ENCODE data around the gene ADAMTS19. TPM values are rescaled to one million over a fixed set of nuclear protein-coding genes. Genes with fewer than 3 reads are reported as not detected.
A peak's percentile ranks its signal among the peaks of the same experiment; 100 is the strongest.

The ADAMTS19 gene
- total RNA-seq, 1 donor from 2014 or later: 0.12 TPM

GRCh38 chr5:129454461-129454860, 5.6 kb upstream of the ADAMTS19 start:
- Mint-ChIP-seq H3K9me3 (ENCODE audit: low read depth) (peaks cover 7% of the 10 kb centered on the region), H3K4me3 (ENCODE audit: unreplicated experiment) (no peak overlapping the region), H3K36me3 (ENCODE audit: low read depth) (no peaks in the 10 kb centered on the region), H3K4me1 (ENCODE audit: low read depth) (peaks cover under 1% of the 10 kb centered on the region), H3K27ac (ENCODE audit: unreplicated experiment) (no peak overlapping the region), H3K27me3 (ENCODE audit: low read depth) (peaks cover 22% of the 10 kb centered on the region)
- no peak for DNase-seq (ENCODE audit: low spot score)
- no peak for TF ChIP-seq CTCF (IDR thresholded peaks at IDR 0.05)

GRCh38 chr5:129459450-129459776, 685 bp upstream of the ADAMTS19 start:
- Mint-ChIP-seq H3K36me3 (ENCODE audit: low read depth) (no peaks in the 10 kb centered on the region), H3K27me3 (ENCODE audit: low read depth) (peaks cover 43% of the 10 kb centered on the region), H3K27ac (ENCODE audit: unreplicated experiment) (no peak overlapping the region), H3K4me3 (ENCODE audit: unreplicated experiment) (peak overlapping the region; percentile 72), H3K9me3 (ENCODE audit: low read depth) (peaks cover 1% of the 10 kb centered on the region), H3K4me1 (ENCODE audit: low read depth) (peaks cover 16% of the 10 kb centered on the region)
- TF ChIP-seq CTCF (IDR thresholded peaks at IDR 0.05): no peak
- DNase-seq (ENCODE audit: low spot score): no peak

GRCh38 chr5:129460672-129460935, 506 bp downstream of the ADAMTS19 start:
- Mint-ChIP-seq H3K27ac (ENCODE audit: unreplicated experiment) (no peak overlapping the region), H3K9me3 (ENCODE audit: low read depth) (no peaks in the 10 kb centered on the region), H3K36me3 (ENCODE audit: low read depth) (no peaks in the 10 kb centered on the region), H3K27me3 (ENCODE audit: low read depth) (peaks cover 43% of the 10 kb centered on the region), H3K4me3 (ENCODE audit: unreplicated experiment) (peak overlapping the region; percentile 80), H3K4me1 (ENCODE audit: low read depth) (peaks cover 16% of the 10 kb centered on the region)
- TF ChIP-seq CTCF (IDR thresholded peaks at IDR 0.05): no peak
- no peak for DNase-seq (ENCODE audit: low spot score)

GRCh38 chr5:129460936-129461710, 1.0 kb downstream of the ADAMTS19 start:
- peaks cover 16% of the 10 kb centered on the region for H3K4me1 Mint-ChIP-seq (ENCODE audit: low read depth)
- H3K27ac Mint-ChIP-seq (ENCODE audit: unreplicated experiment): no peak overlapping the region
- H3K27me3 Mint-ChIP-seq (ENCODE audit: low read depth): peaks cover 45% of the 10 kb centered on the region
- no peak for DNase-seq (ENCODE audit: low spot score)
- H3K36me3 Mint-ChIP-seq (ENCODE audit: low read depth): no peaks in the 10 kb centered on the region
- TF ChIP-seq CTCF (IDR thresholded peaks at IDR 0.05): peak; percentile 70
- peak overlapping the region; percentile 80 for H3K4me3 Mint-ChIP-seq (ENCODE audit: unreplicated experiment)
- no peaks in the 10 kb centered on the region for H3K9me3 Mint-ChIP-seq (ENCODE audit: low read depth)

- no peaks in the 10 kb centered on the region for H3K36me3 Mint-ChIP-seq (ENCODE audit: low read depth)
- DNase-seq (ENCODE audit: low spot score): no peak
These were observed 1.7 kb downstream of the ADAMTS19 start for GRCh38 chr5:129461711-129462332.

More at GRCh38 chr5:129461711-129462332, 1.7 kb downstream of the ADAMTS19 start:
- TF ChIP-seq CTCF (IDR thresholded peaks at IDR 0.05): peak; percentile 32
- Mint-ChIP-seq H3K4me3 (ENCODE audit: unreplicated experiment) (peak overlapping the region; percentile 67), H3K27ac (ENCODE audit: unreplicated experiment) (no peak overlapping the region), H3K9me3 (ENCODE audit: low read depth) (no peaks in the 10 kb centered on the region), H3K4me1 (ENCODE audit: low read depth) (peaks cover 16% of the 10 kb centered on the region), H3K27me3 (ENCODE audit: low read depth) (peaks cover 43% of the 10 kb centered on the region)
